22Rv1 (cell line): ENCODE results near the gene PDGFD.

Experiments
- H3K27ac ChIP-seq: fragments of 450-650 bp; 2 replicates; pipeline ENCODE4 v1.5.1; 2017
- ZFX ChIP-seq: fragments of 450-650 bp; IDR thresholded peaks from 2 replicates; pipeline ENCODE4 v1.6.1; 2017; ENCODE audit warnings: antibody characterized with exemption, borderline replicate concordance
- TF ChIP-seq, protein P1 (sequence below): fragments of 450-650 bp; IDR thresholded peaks from 2 replicates; pipeline ENCODE4 v1.5.1; 2017; ENCODE audit warnings: mild to moderate bottlenecking

The PDGFD gene

DNA sequence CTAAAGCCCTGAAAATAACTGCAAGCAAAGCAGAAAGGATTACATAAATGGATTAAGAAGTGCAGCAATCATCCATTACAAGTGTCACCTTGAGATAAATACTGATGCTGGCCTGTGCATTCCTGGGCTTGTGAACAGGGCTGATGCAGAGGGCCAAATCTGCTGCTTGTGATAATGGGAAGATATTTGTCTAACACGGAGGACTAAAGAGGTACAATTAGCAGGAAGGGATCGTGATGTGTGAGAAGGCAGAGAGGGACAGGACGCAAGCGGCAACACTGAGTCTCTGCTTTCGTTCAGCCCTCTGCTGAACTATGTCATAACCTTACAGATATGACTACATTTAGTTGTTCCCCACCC is 235.2 kb downstream of the PDGFD start:
- no peak for TF ChIP-seq ZFX
- TF ChIP-seq, protein P1, sequence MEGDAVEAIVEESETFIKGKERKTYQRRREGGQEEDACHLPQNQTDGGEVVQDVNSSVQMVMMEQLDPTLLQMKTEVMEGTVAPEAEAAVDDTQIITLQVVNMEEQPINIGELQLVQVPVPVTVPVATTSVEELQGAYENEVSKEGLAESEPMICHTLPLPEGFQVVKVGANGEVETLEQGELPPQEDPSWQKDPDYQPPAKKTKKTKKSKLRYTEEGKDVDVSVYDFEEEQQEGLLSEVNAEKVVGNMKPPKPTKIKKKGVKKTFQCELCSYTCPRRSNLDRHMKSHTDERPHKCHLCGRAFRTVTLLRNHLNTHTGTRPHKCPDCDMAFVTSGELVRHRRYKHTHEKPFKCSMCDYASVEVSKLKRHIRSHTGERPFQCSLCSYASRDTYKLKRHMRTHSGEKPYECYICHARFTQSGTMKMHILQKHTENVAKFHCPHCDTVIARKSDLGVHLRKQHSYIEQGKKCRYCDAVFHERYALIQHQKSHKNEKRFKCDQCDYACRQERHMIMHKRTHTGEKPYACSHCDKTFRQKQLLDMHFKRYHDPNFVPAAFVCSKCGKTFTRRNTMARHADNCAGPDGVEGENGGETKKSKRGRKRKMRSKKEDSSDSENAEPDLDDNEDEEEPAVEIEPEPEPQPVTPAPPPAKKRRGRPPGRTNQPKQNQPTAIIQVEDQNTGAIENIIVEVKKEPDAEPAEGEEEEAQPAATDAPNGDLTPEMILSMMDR, result no peak
- H3K27ac ChIP-seq, result no peak overlapping the region

DNA sequence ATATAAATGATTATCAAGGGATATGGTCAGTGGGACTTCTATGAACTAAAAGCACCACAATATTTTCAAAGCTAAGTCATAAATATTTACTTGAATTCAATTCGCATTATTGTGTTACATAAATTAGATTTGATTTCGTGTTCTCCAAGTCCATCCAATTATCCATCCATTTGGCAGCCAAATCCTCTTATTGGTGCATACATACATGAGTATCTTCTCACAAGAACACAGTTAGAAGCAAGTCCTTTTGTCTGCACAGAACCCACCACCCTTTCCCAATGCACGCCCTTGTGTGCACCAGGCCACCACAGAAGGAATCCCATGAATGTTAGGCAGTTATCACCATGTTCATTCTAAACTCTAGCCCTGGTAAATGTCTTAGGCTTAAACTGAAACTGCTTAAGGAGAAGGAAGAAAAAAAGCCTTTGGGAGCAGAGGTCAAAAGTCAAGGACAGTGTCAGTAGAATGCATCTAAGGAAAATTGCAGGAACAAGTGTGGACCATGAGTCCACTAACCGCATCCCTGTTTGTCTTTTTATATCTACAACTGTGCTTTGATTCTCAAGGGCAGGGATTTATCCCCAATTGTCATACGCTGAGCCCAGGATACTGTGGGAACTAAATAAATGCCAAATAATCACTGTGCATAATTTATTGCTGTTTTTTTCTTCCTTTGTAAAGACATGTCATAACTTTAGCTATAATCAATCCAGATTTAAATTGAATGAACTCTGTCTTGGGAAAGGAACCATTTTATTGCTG is 235.7 kb downstream of the PDGFD start:
- TF ChIP-seq, protein P1, result no peak
- no peak for TF ChIP-seq ZFX
- no peak overlapping the region for H3K27ac ChIP-seq

DNA sequence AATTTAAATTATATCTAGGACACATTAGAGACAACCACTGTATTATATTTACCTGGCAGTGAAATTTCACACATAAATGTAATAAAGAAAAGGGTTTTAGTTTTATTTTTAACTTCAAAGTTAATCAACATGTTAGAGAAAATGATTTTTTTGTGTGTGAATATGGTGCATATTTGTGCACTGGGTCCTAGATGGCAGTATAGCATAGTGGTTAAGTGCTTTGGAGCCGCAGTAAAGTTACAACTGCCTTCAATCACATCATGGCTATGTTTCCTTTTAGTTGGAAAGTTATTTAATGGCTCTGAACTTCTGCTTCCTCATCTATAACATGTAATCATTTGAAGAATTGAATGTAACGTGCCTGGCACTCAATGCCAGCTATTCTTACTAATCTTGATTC is 236.4 kb downstream of the PDGFD start:
- no peak for TF ChIP-seq ZFX
- TF ChIP-seq, protein P1, result peak; percentile 46
- H3K27ac ChIP-seq, result no peak overlapping the region

DNA sequence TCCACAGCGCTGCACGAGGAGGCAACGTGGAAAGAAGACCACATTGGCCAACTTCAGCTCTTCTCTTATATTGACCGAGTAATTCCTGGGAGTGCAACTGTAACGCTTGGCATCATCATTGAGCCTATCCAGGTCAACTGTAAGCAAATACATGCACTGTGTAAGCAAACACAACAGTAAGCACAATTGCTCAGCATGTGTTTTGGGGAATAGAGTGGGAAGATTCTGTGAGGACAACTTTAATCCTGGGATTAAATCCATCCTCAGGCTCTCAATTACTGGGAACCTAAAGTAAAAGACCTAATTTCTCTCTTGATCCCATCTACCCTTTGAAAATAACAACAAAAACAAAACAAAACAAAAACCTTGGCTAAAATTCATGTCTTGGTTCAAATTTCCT is 237.0 kb downstream of the PDGFD start:
- TF ChIP-seq, protein P1, result no peak
- no peak for TF ChIP-seq ZFX
- H3K27ac ChIP-seq, result no peak overlapping the region

DNA sequence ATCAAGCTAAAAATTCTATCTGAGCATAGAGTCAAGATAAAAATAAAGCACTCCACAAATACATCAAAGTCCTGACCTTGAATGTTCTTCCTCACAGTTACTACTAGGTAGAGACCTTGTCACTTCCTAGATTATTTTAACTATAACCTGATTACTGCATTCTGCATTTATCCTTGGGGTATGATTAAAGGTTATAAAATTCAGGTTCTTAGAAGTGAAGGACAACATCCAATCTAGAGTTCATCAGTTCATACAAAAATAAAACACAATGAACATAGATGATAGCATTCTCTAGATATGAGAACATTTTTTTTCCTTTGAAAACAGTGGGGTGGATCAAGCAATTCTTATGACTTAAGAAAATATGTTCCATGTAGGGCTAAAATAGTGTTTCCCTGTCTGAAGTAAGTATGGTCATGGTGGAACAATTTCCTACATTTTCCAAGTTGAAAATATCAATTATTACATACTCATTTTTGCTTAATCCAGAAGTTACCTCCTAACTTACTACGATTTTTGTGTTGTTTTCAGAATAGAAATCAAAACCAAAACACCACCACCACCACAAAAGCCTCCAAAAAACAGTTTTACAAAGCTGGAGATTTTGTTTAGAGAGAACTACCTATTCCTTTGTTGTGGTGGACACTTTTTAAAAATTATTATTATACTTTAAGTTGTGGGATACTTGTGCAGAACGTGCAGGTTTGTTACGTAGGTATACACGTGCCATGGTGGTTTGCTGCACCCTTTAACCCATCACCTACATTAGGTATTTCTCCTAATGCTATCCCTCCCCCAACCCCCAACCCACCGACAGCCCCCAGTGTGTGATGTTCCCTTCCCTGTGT is 239.6 kb downstream of the PDGFD start:
- TF ChIP-seq ZFX, result no peak
- TF ChIP-seq, protein P1, result no peak
- no peak overlapping the region for H3K27ac ChIP-seq

DNA sequence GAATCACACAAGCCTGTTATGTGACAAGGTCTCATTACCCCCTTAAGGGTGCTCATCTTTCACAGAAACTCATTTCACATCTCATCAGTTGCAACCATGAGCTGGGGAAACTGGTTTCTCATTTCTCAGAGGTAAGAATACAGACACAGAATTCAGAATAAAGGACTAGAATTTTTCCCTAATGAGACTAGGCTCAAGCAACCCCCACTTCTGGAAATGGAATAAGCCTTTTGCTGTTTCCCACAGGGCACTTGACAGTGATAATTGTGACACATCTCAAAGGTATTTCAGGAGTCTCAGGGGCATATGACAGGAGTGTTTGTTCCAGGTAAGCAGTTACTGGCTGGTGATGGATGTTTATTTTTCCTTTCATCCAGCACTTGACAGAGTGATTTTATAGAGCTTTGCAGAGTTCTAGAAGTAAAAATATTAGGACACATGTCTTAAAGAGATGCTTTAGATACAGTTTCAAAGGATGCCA is 240.5 kb downstream of the PDGFD start:
- no peak overlapping the region for H3K27ac ChIP-seq
- TF ChIP-seq, protein P1, result no peak
- TF ChIP-seq ZFX, result no peak

DNA sequence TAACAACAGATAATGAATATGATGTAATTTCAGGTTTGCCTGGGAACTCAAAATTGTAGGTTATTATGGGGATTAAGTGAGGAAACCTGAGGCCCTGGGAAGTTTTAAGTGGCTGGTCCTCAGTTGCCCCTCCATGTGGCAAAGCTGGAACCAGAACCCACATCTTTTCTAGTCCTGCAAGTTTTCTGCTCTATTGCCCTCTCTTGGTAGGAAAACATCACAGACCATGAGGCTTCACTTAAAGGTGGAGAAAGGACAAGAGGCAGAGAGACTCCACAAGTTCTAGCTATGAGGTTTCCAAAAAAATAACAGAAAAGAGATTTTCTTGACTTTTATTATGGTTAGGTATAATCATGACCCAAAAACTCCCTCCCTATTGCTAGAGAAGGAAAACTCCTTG is 243.0 kb downstream of the PDGFD start:
- TF ChIP-seq, protein P1, result no peak
- no peak for TF ChIP-seq ZFX
- no peak overlapping the region for H3K27ac ChIP-seq
